SKM-1 (cell line): ENCODE measurements around the gene RC3H1.

Experiments
- DNase-seq: peaks from one replicate; lab custom pipeline; 2025; ENCODE audit not compliant: unreplicated experiment; lab: John Stamatoyannopoulos, UW

The RC3H1 gene

DNA sequence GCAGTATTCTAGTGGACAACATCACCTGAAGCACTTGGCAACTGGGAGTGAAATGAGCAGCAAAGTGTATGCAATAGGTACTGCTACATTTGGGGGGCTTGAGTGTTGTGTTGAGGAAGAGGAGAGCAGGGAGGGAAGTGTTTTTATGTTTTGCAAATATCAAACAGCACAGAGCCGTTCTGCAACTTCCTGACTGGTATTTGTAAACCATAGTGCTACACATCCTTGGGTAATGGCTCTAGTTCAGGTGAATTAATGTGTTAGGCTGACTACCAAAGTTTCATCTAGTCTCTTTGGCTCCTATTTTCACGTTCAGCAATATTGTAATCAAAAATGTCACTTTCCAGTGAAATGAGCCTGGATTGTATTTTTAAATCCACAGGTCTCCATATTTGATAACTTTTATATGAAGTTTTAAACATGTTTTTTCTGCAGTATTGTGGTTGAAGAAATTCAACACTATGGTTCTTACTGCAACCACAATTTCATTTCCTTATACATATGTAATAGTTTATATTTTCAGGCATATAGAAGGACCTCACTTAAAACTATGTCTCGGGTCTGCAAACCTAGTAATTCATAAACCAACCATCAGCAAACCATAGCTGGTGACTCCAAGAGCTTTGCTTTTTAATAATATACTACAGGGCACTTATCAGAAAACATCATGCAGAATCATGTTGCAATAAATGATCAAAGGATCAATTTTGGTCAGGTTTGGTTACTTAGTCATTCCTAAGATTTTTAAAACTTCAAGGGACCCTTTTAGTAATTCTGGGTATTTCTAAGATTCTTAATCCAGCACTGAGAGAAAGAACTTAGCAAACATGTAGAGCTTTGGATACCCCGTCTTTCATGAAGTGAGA lies 135.2 kb downstream of the RC3H1 start:
- no peak for DNase-seq

DNA sequence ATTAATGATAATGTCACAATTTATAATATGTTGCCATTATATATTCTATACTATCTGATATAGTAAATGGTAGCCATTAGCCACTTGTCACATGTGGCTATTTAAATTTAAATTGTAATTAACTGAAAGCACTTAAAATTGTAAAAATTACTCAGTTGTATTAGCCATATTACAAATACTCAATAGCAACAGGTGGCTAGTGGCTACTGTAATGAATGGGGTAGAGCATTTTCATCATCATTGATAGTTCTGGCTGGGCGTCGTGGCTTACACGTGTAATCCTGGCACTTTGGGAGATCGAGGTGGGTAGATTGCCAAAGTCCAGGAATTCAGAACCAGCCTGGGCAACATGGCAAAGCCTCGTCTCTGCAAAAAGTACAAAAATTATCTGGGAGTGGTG lies 137.5 kb downstream of the RC3H1 start:
- no peak for DNase-seq
